ENCODE data around the gene PSKH1. TPM values are rescaled to one million over a fixed set of nuclear protein-coding genes. Genes with fewer than 3 reads are reported as not detected.

PSKH1 gene
- polyA plus RNA-seq, 2 of the 4 experiments (the other 2 are of a cell fraction), result 15.1 to 15.8 TPM

GRCh38 chr16:67884684-67885083 is 8.4 kb upstream of the PSKH1 start, which contains the start of gene NRN1L:
TSS of gene NRN1L (plus strand) at chr16:67884885. CDS start at chr16:67884904, 19 bp downstream.
- ChIA-PET POLR2A (interaction anchor here (1.8 kb wide), 1 partner anchor 9 kb away, joined by 8 read pairs; the partner anchor contains the start of gene PSKH1), CTCF (interaction anchor here (0.8 to 17.4 kb wide), 21 partner anchors 8 to 212 kb away, joined by 3 to 370 read pairs (median 11); partner anchors contain the start of genes CTRL, EDC4, PSKH1 and PSMB10)
- H3K9me3 ChIP-seq, result no peaks in the 10 kb centered on the region
- FAIRE-seq (no peak), DNase-seq (ENCODE audit: low read depth in 1 of 2, low spot score in 1 of 2) (no peak), ATAC-seq (peak in 1 of 2 experiments; percentile 48; a peak in 3 of 6 replicates)
- 86% methylated on average over 17 of the region's 22 CpGs for WGBS (ENCODE audit: missing lambda C conversion rate)
- no peak within 1 kb of the TSS for H3K4me2 ChIP-seq
- no peak within 1 kb of the TSS for H3K4me3 ChIP-seq
- peak within 1 kb of the TSS in 1 of 2 experiments; percentile 58; a peak in 4 of 6 replicates for H3K27ac ChIP-seq
- TF ChIP-seq HEYL (CRISPR knock-in tag; IDR thresholded peaks at IDR 0.05) (no peak), MAFK (IDR thresholded peaks at IDR 0.05; ENCODE audit: partially characterized antibody) (no peak), NFE2L2 (conservative IDR thresholded peaks at IDR 0.05; ENCODE audit: low read length) (no peak), ZFP36 (IDR thresholded peaks at IDR 0.05; ENCODE audit: borderline replicate concordance, partially characterized antibody) (no peak), POLR2A (IDR thresholded peaks at IDR 0.05; ENCODE audit: low read length) (no peak), SREBF2 (IDR thresholded peaks at IDR 0.05) (no peak), FOXS1 (CRISPR knock-in tag; IDR thresholded peaks at IDR 0.05) (no peak), HOXA7 (CRISPR knock-in tag; IDR thresholded peaks at IDR 0.05) (no peak), POLR2AphosphoS2 (conservative IDR thresholded peaks at IDR 0.05; ENCODE audit: low read length) (no peak), RAD21 (conservative IDR thresholded peaks at IDR 0.05 in 1 of 2, IDR thresholded peaks at IDR 0.05 in 1 of 2) (no peak)
- TF ChIP-seq, protein P1, sequence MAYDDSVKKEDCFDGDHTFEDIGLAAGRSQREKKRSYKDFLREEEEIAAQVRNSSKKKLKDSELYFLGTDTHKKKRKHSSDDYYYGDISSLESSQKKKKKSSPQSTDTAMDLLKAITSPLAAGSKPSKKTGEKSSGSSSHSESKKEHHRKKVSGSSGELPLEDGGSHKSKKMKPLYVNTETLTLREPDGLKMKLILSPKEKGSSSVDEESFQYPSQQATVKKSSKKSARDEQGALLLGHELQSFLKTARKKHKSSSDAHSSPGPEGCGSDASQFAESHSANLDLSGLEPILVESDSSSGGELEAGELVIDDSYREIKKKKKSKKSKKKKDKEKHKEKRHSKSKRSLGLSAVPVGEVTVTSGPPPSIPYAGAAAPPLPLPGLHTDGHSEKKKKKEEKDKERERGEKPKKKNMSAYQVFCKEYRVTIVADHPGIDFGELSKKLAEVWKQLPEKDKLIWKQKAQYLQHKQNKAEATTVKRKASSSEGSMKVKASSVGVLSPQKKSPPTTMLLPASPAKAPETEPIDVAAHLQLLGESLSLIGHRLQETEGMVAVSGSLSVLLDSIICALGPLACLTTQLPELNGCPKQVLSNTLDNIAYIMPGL (CRISPR knock-in tag; IDR thresholded peaks at IDR 0.05; ENCODE audit: borderline replicate concordance), result no peak
- TF ChIP-seq, protein P2, sequence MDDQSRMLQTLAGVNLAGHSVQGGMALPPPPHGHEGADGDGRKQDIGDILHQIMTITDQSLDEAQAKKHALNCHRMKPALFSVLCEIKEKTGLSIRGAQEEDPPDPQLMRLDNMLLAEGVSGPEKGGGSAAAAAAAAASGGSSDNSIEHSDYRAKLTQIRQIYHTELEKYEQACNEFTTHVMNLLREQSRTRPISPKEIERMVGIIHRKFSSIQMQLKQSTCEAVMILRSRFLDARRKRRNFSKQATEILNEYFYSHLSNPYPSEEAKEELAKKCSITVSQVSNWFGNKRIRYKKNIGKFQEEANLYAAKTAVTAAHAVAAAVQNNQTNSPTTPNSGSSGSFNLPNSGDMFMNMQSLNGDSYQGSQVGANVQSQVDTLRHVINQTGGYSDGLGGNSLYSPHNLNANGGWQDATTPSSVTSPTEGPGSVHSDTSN (IDR thresholded peaks at IDR 0.05), result no peak
- H3K4me1 ChIP-seq, result peaks cover 9% of the 10 kb centered on the region; the same call in 1 of the 3 replicates

- no peak for ATAC-seq
- Histone ChIP-seq H3K9me3 (no peaks in the 10 kb centered on the region), H3K4me3 (no peak overlapping the region), H3K4me2 (no peak overlapping the region), H3K27ac (peak overlapping the region in 1 of 2 experiments; percentile 58; a peak in 4 of 6 replicates), H3K4me1 (peaks cover 9% of the 10 kb centered on the region; the same call in 1 of the 3 replicates)
- ChIA-PET CTCF (interaction anchor here (0.9 to 17.4 kb wide), 10 partner anchors 11 to 365 kb away, joined by 3 to 370 read pairs (median 4); partner anchors contain the start of genes CTRL, EDC4 and PSMB10), POLR2A (no interaction called here)
- WGBS (ENCODE audit: missing lambda C conversion rate), result 94% methylated on average over 10 of the region's 12 CpGs
- no peak for FAIRE-seq
- TF ChIP-seq SREBF2 (IDR thresholded peaks at IDR 0.05) (no peak), CHD4 (IDR thresholded peaks at IDR 0.05; ENCODE audit: borderline replicate concordance) (no peak), KDM1A (IDR thresholded peaks at IDR 0.05; ENCODE audit: low read depth) (no peak), MAFK (IDR thresholded peaks at IDR 0.05; ENCODE audit: partially characterized antibody) (no peak), HOXA7 (CRISPR knock-in tag; IDR thresholded peaks at IDR 0.05) (no peak), CHD2 (IDR thresholded peaks at IDR 0.05; ENCODE audit: low read length, partially characterized antibody) (no peak), USF2 (IDR thresholded peaks at IDR 0.05) (no peak), TP53 (CRISPR knock-in tag; IDR thresholded peaks at IDR 0.05) (no peak), ZNF302 (CRISPR knock-in tag; IDR thresholded peaks at IDR 0.05) (no peak), RFX5 (IDR thresholded peaks at IDR 0.05) (no peak), ELK1 (IDR thresholded peaks at IDR 0.05; ENCODE audit: low read depth, low read length) (no peak), JUN (IDR thresholded peaks at IDR 0.05) (no peak), KDM5A (IDR thresholded peaks at IDR 0.05) (no peak), RAD21 (conservative IDR thresholded peaks at IDR 0.05 in 1 of 2, IDR thresholded peaks at IDR 0.05 in 1 of 2) (no peak)
- TF ChIP-seq, protein P3, sequence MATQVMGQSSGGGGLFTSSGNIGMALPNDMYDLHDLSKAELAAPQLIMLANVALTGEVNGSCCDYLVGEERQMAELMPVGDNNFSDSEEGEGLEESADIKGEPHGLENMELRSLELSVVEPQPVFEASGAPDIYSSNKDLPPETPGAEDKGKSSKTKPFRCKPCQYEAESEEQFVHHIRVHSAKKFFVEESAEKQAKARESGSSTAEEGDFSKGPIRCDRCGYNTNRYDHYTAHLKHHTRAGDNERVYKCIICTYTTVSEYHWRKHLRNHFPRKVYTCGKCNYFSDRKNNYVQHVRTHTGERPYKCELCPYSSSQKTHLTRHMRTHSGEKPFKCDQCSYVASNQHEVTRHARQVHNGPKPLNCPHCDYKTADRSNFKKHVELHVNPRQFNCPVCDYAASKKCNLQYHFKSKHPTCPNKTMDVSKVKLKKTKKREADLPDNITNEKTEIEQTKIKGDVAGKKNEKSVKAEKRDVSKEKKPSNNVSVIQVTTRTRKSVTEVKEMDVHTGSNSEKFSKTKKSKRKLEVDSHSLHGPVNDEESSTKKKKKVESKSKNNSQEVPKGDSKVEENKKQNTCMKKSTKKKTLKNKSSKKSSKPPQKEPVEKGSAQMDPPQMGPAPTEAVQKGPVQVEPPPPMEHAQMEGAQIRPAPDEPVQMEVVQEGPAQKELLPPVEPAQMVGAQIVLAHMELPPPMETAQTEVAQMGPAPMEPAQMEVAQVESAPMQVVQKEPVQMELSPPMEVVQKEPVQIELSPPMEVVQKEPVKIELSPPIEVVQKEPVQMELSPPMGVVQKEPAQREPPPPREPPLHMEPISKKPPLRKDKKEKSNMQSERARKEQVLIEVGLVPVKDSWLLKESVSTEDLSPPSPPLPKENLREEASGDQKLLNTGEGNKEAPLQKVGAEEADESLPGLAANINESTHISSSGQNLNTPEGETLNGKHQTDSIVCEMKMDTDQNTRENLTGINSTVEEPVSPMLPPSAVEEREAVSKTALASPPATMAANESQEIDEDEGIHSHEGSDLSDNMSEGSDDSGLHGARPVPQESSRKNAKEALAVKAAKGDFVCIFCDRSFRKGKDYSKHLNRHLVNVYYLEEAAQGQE (IDR thresholded peaks at IDR 0.05), result no peak
- TF ChIP-seq, protein P2 (IDR thresholded peaks at IDR 0.05), result no peak
- no peak for DNase-seq (ENCODE audit: low read depth in 1 of 2, low spot score in 1 of 2)
Observed at GRCh38 chr16:67885545-67885944, 7.5 kb upstream of the PSKH1 start.
